ENCODE measurements around the gene HYAL3. TPM values are rescaled to one million over a fixed set of nuclear protein-coding genes. Genes with fewer than 3 reads are reported as not detected.

Gene HYAL3
- total and polyA plus RNA-seq, 2 of the 8 experiments (the other 6 are each of a cell fraction or from before 2014, with no cell fraction given) = 3.2 to 12.2 TPM

DNA sequence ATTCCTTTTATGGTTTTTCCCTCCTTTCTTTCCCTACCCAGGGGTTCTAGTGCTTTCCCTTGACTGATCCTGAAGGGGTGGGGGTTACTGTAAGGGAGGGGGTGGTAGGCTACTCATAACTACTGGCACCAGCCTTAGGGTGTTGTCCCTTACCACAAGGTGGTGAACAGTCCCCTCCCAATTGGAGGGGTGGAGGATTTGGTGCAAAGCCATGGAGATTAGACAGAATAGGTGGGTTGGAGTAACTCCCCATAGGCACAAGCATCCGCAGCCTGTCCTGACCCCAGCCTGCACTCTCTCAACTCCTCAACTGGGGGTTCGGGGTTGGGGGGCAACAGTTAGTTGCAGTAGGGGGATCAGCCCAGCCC, 25.9 kb upstream of the HYAL3 start (continued):
- TF ChIP-seq KDM1A (IDR thresholded peaks at IDR 0.05; ENCODE audit: borderline replicate concordance, low read length) = no peak
- no peak for TF ChIP-seq ASH2L (IDR thresholded peaks at IDR 0.05; ENCODE audit: low read length)
- TF ChIP-seq, protein P1, sequence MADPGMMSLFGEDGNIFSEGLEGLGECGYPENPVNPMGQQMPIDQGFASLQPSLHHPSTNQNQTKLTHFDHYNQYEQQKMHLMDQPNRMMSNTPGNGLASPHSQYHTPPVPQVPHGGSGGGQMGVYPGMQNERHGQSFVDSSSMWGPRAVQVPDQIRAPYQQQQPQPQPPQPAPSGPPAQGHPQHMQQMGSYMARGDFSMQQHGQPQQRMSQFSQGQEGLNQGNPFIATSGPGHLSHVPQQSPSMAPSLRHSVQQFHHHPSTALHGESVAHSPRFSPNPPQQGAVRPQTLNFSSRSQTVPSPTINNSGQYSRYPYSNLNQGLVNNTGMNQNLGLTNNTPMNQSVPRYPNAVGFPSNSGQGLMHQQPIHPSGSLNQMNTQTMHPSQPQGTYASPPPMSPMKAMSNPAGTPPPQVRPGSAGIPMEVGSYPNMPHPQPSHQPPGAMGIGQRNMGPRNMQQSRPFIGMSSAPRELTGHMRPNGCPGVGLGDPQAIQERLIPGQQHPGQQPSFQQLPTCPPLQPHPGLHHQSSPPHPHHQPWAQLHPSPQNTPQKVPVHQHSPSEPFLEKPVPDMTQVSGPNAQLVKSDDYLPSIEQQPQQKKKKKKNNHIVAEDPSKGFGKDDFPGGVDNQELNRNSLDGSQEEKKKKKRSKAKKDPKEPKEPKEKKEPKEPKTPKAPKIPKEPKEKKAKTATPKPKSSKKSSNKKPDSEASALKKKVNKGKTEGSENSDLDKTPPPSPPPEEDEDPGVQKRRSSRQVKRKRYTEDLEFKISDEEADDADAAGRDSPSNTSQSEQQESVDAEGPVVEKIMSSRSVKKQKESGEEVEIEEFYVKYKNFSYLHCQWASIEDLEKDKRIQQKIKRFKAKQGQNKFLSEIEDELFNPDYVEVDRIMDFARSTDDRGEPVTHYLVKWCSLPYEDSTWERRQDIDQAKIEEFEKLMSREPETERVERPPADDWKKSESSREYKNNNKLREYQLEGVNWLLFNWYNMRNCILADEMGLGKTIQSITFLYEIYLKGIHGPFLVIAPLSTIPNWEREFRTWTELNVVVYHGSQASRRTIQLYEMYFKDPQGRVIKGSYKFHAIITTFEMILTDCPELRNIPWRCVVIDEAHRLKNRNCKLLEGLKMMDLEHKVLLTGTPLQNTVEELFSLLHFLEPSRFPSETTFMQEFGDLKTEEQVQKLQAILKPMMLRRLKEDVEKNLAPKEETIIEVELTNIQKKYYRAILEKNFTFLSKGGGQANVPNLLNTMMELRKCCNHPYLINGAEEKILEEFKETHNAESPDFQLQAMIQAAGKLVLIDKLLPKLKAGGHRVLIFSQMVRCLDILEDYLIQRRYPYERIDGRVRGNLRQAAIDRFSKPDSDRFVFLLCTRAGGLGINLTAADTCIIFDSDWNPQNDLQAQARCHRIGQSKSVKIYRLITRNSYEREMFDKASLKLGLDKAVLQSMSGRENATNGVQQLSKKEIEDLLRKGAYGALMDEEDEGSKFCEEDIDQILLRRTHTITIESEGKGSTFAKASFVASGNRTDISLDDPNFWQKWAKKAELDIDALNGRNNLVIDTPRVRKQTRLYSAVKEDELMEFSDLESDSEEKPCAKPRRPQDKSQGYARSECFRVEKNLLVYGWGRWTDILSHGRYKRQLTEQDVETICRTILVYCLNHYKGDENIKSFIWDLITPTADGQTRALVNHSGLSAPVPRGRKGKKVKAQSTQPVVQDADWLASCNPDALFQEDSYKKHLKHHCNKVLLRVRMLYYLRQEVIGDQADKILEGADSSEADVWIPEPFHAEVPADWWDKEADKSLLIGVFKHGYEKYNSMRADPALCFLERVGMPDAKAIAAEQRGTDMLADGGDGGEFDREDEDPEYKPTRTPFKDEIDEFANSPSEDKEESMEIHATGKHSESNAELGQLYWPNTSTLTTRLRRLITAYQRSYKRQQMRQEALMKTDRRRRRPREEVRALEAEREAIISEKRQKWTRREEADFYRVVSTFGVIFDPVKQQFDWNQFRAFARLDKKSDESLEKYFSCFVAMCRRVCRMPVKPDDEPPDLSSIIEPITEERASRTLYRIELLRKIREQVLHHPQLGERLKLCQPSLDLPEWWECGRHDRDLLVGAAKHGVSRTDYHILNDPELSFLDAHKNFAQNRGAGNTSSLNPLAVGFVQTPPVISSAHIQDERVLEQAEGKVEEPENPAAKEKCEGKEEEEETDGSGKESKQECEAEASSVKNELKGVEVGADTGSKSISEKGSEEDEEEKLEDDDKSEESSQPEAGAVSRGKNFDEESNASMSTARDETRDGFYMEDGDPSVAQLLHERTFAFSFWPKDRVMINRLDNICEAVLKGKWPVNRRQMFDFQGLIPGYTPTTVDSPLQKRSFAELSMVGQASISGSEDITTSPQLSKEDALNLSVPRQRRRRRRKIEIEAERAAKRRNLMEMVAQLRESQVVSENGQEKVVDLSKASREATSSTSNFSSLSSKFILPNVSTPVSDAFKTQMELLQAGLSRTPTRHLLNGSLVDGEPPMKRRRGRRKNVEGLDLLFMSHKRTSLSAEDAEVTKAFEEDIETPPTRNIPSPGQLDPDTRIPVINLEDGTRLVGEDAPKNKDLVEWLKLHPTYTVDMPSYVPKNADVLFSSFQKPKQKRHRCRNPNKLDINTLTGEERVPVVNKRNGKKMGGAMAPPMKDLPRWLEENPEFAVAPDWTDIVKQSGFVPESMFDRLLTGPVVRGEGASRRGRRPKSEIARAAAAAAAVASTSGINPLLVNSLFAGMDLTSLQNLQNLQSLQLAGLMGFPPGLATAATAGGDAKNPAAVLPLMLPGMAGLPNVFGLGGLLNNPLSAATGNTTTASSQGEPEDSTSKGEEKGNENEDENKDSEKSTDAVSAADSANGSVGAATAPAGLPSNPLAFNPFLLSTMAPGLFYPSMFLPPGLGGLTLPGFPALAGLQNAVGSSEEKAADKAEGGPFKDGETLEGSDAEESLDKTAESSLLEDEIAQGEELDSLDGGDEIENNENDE (IDR thresholded peaks at IDR 0.05; ENCODE audit: insufficient replicate concordance, low read length) = no peak
- no peak for TF ChIP-seq CREB1 (IDR thresholded peaks at IDR 0.05)
- TF ChIP-seq GTF2F1 (IDR thresholded peaks at IDR 0.05; ENCODE audit: borderline replicate concordance, low read depth, low read length) = no peak
- no peak for TF ChIP-seq CTBP2 (IDR thresholded peaks at IDR 0.05; ENCODE audit: borderline replicate concordance, insufficient read depth, insufficient read length, low read length)
- no peak for TF ChIP-seq NANOG (IDR thresholded peaks at IDR 0.05; ENCODE audit: insufficient read depth, low read depth, low read length, poor library complexity, severe bottlenecking)
- no peak for TF ChIP-seq EP300 (IDR thresholded peaks at IDR 0.05; ENCODE audit: borderline replicate concordance in 1 of 2, low read depth in 2 of 2, low read length in 2 of 2)

All from H1 (cell line).